HepG2 (cell line): ENCODE data around the gene APOM. TPM values are rescaled to one million over a fixed set of nuclear protein-coding genes. Genes with fewer than 3 reads are reported as not detected.
A peak's percentile ranks its signal among the peaks of the same experiment; 100 is the strongest.

Source experiments
- BCL6 ChIP-seq: IDR thresholded peaks from 2 replicates; pipeline ENCODE4 v1.6.1; 2016; ENCODE audit warnings: missing genetic modification reagents, missing compliant biosample characterization
- CCAR2 ChIP-seq: fragments of 200-400 bp; formaldehyde crosslinking; optimal IDR thresholded peaks from 2 replicates; pipeline ENCODE3; 2018; ENCODE audit warnings: low read depth, mild to moderate bottlenecking, low read length, moderate library complexity
- RBM22 ChIP-seq: fragments of 200-400 bp; formaldehyde crosslinking; optimal IDR thresholded peaks from 2 replicates; pipeline ENCODE3; 2017; ENCODE audit warnings: mild to moderate bottlenecking, low read length, moderate library complexity
- TP53 ChIP-seq: sonication (generic); formaldehyde crosslinking; conservative IDR thresholded peaks from 2 replicates; pipeline ENCODE4 v1.4.0; 2020; ENCODE audit warnings: missing genetic modification reagents
- ZNF180 ChIP-seq: sonication (generic); formaldehyde crosslinking; IDR thresholded peaks from 2 replicates; pipeline ENCODE4 v1.4.0; 2020; ENCODE audit warnings: low read depth, missing genetic modification reagents, borderline replicate concordance
- polyA plus RNA-seq, 8 experiments: library from polyadenylated mRNA; depleted of rRNA in 3 of 8; stranded (reverse) in 7 of 8; unstranded in 1 of 8; fragments of >200 nt; fragmentation: Illumina TruSeq in 4 of 8; extraction: Trizol in 4 of 8; gene quantifications; 2 replicates each; pipeline versions ENCODE4 v1.2.1 to v1.2.3, GENCODE V29; 2011 to 2016; ENCODE audit warnings: low read depth in 4 of 8, missing spikeins in 1 of 8, mixed read lengths in 1 of 8; ENCODE audit not compliant: insufficient read depth in 1 of 8
- total RNA-seq, 5 experiments: library from RNA; depleted of rRNA; stranded (reverse); fragments of >200 nt; fragmentation: Illumina TruSeq; extraction: Trizol; gene quantifications; 2 replicates each; pipeline ENCODE4 v1.2.3, GENCODE V29; 2016; ENCODE audit warnings: low read depth in 1 of 5
- TF ChIP-seq, protein P1 (sequence below): sonication (generic); formaldehyde crosslinking; IDR thresholded peaks from 2 replicates; pipeline ENCODE4 v1.4.0; 2020; ENCODE audit warnings: missing genetic modification reagents
- TF ChIP-seq, protein P2 (sequence below): sonication (generic); formaldehyde crosslinking; IDR thresholded peaks from 2 replicates; pipeline ENCODE4 v1.5.0; 2020; ENCODE audit warnings: mild to moderate bottlenecking, missing genetic modification reagents, moderate library complexity
- TF ChIP-seq, protein P3 (sequence below): sonication (generic); formaldehyde crosslinking; conservative IDR thresholded peaks from 2 replicates; pipeline ENCODE4 v1.8.0; 2022; ENCODE audit warnings: mild to moderate bottlenecking, moderate library complexity, missing genetic modification reagents
- TF ChIP-seq, protein P4 (sequence below): sonication (generic); formaldehyde crosslinking; IDR thresholded peaks from 2 replicates; pipeline ENCODE4 v1.8.0; 2022; ENCODE audit warnings: mild to moderate bottlenecking, missing genetic modification reagents, moderate library complexity
- TF ChIP-seq, protein P5 (sequence below): sonication (generic); formaldehyde crosslinking; IDR thresholded peaks from 2 replicates; pipeline ENCODE4 v1.5.1; 2020; ENCODE audit warnings: mild to moderate bottlenecking, moderate library complexity, missing genetic modification reagents
- TF ChIP-seq, protein P6 (sequence below): sonication (generic); formaldehyde crosslinking; IDR thresholded peaks from 2 replicates; pipeline ENCODE4; 2020; ENCODE audit warnings: missing genetic modification reagents, mild to moderate bottlenecking, borderline replicate concordance

The APOM gene
- total and polyA plus RNA-seq, 2 of the 13 experiments (the other 11 are each of a cell fraction or from before 2014, with no cell fraction given) = 98.2 to 1,140 TPM

DNA sequence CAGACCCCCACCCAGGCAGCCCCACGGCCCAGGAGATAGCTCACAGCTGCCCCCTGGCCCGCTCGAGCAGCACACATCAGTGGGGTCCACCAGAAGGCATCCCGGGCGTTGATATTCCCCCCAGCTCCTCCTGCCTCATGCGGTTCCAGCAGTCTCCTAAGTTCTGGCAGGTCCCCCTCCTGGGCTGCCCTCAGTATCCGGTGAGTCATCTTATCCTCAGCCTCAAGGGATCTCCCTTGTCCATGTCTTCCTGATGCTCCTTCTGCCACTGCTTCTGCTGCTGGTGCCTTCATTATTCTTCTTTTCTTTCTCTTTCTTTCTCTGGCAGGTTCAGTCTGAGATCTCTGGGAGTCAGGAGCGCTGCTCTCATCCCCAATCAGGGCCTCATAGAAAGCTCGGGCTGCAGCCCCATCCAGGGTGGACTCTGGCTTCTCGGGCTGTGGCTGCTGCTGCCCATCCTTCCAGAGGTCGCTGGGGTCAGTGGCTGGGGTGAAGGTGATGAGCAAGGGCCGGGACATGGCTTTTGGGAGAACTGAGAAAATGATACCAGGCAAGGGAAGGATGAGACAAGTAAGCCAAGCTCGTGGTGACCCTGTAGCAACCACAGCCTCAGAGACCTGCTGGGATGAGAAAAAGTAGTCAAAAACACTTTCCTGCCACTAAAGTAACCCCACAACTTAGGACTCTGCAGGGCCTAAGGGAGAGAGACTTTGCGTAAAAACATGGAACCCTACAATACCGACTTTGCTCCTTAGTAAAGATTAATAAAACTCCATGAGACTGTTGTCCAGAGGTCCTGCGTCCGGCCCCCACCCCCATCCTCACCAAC is 8.5 kb downstream of the APOM start (continued):
- TF ChIP-seq, protein P1, sequence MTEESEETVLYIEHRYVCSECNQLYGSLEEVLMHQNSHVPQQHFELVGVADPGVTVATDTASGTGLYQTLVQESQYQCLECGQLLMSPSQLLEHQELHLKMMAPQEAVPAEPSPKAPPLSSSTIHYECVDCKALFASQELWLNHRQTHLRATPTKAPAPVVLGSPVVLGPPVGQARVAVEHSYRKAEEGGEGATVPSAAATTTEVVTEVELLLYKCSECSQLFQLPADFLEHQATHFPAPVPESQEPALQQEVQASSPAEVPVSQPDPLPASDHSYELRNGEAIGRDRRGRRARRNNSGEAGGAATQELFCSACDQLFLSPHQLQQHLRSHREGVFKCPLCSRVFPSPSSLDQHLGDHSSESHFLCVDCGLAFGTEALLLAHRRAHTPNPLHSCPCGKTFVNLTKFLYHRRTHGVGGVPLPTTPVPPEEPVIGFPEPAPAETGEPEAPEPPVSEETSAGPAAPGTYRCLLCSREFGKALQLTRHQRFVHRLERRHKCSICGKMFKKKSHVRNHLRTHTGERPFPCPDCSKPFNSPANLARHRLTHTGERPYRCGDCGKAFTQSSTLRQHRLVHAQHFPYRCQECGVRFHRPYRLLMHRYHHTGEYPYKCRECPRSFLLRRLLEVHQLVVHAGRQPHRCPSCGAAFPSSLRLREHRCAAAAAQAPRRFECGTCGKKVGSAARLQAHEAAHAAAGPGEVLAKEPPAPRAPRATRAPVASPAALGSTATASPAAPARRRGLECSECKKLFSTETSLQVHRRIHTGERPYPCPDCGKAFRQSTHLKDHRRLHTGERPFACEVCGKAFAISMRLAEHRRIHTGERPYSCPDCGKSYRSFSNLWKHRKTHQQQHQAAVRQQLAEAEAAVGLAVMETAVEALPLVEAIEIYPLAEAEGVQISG (CRISPR knock-in tag) = peak; percentile 17
- peak; percentile 68 for TF ChIP-seq RBM22
- TF ChIP-seq, protein P2, sequence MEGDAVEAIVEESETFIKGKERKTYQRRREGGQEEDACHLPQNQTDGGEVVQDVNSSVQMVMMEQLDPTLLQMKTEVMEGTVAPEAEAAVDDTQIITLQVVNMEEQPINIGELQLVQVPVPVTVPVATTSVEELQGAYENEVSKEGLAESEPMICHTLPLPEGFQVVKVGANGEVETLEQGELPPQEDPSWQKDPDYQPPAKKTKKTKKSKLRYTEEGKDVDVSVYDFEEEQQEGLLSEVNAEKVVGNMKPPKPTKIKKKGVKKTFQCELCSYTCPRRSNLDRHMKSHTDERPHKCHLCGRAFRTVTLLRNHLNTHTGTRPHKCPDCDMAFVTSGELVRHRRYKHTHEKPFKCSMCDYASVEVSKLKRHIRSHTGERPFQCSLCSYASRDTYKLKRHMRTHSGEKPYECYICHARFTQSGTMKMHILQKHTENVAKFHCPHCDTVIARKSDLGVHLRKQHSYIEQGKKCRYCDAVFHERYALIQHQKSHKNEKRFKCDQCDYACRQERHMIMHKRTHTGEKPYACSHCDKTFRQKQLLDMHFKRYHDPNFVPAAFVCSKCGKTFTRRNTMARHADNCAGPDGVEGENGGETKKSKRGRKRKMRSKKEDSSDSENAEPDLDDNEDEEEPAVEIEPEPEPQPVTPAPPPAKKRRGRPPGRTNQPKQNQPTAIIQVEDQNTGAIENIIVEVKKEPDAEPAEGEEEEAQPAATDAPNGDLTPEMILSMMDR (CRISPR knock-in tag) = peak; percentile 46
- TF ChIP-seq, protein P3, sequence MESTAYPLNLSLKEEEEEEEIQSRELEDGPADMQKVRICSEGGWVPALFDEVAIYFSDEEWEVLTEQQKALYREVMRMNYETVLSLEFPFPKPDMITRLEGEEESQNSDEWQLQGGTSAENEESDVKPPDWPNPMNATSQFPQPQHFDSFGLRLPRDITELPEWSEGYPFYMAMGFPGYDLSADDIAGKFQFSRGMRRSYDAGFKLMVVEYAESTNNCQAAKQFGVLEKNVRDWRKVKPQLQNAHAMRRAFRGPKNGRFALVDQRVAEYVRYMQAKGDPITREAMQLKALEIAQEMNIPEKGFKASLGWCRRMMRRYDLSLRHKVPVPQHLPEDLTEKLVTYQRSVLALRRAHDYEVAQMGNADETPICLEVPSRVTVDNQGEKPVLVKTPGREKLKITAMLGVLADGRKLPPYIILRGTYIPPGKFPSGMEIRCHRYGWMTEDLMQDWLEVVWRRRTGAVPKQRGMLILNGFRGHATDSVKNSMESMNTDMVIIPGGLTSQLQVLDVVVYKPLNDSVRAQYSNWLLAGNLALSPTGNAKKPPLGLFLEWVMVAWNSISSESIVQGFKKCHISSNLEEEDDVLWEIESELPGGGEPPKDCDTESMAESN (CRISPR knock-in tag) = 0 out of 2 replicates have a peak, but pooled peaks have one; percentile 38
- TF ChIP-seq, protein P4, sequence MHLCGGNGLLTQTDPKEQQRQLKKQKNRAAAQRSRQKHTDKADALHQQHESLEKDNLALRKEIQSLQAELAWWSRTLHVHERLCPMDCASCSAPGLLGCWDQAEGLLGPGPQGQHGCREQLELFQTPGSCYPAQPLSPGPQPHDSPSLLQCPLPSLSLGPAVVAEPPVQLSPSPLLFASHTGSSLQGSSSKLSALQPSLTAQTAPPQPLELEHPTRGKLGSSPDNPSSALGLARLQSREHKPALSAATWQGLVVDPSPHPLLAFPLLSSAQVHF (CRISPR knock-in tag) = no peak
- TF ChIP-seq, protein P5, sequence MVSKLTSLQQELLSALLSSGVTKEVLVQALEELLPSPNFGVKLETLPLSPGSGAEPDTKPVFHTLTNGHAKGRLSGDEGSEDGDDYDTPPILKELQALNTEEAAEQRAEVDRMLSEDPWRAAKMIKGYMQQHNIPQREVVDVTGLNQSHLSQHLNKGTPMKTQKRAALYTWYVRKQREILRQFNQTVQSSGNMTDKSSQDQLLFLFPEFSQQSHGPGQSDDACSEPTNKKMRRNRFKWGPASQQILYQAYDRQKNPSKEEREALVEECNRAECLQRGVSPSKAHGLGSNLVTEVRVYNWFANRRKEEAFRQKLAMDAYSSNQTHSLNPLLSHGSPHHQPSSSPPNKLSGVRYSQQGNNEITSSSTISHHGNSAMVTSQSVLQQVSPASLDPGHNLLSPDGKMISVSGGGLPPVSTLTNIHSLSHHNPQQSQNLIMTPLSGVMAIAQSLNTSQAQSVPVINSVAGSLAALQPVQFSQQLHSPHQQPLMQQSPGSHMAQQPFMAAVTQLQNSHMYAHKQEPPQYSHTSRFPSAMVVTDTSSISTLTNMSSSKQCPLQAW (CRISPR knock-in tag) = 0 out of 2 replicates have a peak, but pooled peaks have one; percentile 11
- peak; percentile 83; the same call in 1 of the 2 replicates for TF ChIP-seq TP53 (CRISPR knock-in tag)
- no peak for TF ChIP-seq CCAR2
- no peak for TF ChIP-seq BCL6 (CRISPR knock-in tag)
- TF ChIP-seq, protein P6, sequence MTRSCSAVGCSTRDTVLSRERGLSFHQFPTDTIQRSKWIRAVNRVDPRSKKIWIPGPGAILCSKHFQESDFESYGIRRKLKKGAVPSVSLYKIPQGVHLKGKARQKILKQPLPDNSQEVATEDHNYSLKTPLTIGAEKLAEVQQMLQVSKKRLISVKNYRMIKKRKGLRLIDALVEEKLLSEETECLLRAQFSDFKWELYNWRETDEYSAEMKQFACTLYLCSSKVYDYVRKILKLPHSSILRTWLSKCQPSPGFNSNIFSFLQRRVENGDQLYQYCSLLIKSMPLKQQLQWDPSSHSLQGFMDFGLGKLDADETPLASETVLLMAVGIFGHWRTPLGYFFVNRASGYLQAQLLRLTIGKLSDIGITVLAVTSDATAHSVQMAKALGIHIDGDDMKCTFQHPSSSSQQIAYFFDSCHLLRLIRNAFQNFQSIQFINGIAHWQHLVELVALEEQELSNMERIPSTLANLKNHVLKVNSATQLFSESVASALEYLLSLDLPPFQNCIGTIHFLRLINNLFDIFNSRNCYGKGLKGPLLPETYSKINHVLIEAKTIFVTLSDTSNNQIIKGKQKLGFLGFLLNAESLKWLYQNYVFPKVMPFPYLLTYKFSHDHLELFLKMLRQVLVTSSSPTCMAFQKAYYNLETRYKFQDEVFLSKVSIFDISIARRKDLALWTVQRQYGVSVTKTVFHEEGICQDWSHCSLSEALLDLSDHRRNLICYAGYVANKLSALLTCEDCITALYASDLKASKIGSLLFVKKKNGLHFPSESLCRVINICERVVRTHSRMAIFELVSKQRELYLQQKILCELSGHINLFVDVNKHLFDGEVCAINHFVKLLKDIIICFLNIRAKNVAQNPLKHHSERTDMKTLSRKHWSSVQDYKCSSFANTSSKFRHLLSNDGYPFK (CRISPR knock-in tag) = peak; percentile 34; the same call in 1 of the 2 replicates
- peak; percentile 68; the same call in 1 of the 2 replicates for TF ChIP-seq ZNF180 (CRISPR knock-in tag)
